GM19043 (cell line): ENCODE data around the gene CAPN8.
"Not testable (repeated sequence)": the region's sequence is repeated elsewhere in the genome, so short reads cannot be mapped to it uniquely, and the experiment has no call there.

Experiments used
- ATAC-seq: cut with Tn5 transposase; IDR thresholded peaks from one replicate; pipeline ENCODE4 v1.9.1; 2021; ENCODE audit warnings: low read depth; ENCODE audit not compliant: unreplicated experiment

CAPN8 gene

GRCh38 chr1:223534677-223535076 is 130.8 kb downstream of the CAPN8 start:
- no peak for ATAC-seq

- no peak for ATAC-seq
These were observed 131.8 kb downstream of the CAPN8 start for GRCh38 chr1:223533708-223534107.

- peak; percentile 57 for ATAC-seq
These were observed 133.7 kb downstream of the CAPN8 start for GRCh38 chr1:223531742-223532341.

- ATAC-seq: no peak
These were observed 139.5 kb downstream of the CAPN8 start for GRCh38 chr1:223525957-223526356.

- ATAC-seq: no peak
These were observed 140.0 kb downstream of the CAPN8 start for GRCh38 chr1:223525546-223525945.

- ATAC-seq: no peak
These were observed 140.5 kb downstream of the CAPN8 start for GRCh38 chr1:223524930-223525451.

- no peak for ATAC-seq
These were observed 144.4 kb downstream of the CAPN8 start for GRCh38 chr1:223521150-223521549.

GRCh38 chr1:223520200-223520599 is 145.3 kb downstream of the CAPN8 start:
- ATAC-seq: no peak

- no peak for ATAC-seq
These were observed 146.4 kb downstream of the CAPN8 start for GRCh38 chr1:223519116-223519515.

- not testable (repeated sequence) for ATAC-seq
These were observed 146.9 kb downstream of the CAPN8 start for GRCh38 chr1:223518553-223518952.

- no peak for ATAC-seq
These were observed 149.6 kb downstream of the CAPN8 start for GRCh38 chr1:223515926-223516325.

GRCh38 chr1:223515421-223515820 is 150.1 kb downstream of the CAPN8 start:
- ATAC-seq: no peak

GRCh38 chr1:223514644-223515043 is 150.9 kb downstream of the CAPN8 start:
- ATAC-seq: no peak

GRCh38 chr1:223513309-223513708 is 152.2 kb downstream of the CAPN8 start:
- ATAC-seq: no peak

- no peak for ATAC-seq
These were observed 153.4 kb downstream of the CAPN8 start for GRCh38 chr1:223512057-223512456.

- no peak for ATAC-seq
These were observed 156.7 kb downstream of the CAPN8 start for GRCh38 chr1:223508796-223509195.

- no peak for ATAC-seq
These were observed 160.8 kb downstream of the CAPN8 start for GRCh38 chr1:223504741-223505140.

GRCh38 chr1:223503348-223503747 is 162.2 kb downstream of the CAPN8 start:
- no peak for ATAC-seq

- ATAC-seq: no peak
These were observed 164.7 kb downstream of the CAPN8 start for GRCh38 chr1:223500560-223501425.

GRCh38 chr1:223496883-223497282 is 168.6 kb downstream of the CAPN8 start:
- no peak for ATAC-seq

GRCh38 chr1:223494926-223495645 is 170.4 kb downstream of the CAPN8 start:
- no peak for ATAC-seq
